CD4-positive, alpha-beta T cell treated with Interleukin-15 for 1 hour (primary cell): ENCODE results near the gene MUC13.

Source experiments
- DNase-seq: peaks from one replicate; pipeline ENCODE4 v3.0.0-alpha.2; 2020

MUC13 gene

GRCh38 chr3:124942613-124943012, 8.1 kb upstream of the MUC13 start:
- no peak for DNase-seq

DNA sequence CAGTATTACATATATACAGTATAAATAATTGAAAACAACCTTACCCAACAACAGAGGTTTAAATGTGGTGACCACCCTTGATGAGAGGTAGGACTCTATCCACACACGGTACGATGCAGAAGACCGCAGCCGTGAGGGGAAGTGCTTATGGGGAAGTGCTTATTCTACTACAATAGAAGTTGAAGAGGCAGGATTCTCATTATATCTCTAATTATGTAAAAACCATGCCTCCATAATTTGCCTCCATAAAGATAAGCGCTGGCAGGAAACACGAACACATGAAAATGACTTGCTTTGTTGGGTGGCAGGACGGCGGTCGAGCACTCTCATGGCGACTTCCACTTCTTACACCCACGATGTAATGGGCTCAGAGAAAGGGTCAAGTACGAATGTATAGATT, 7.2 kb upstream of the MUC13 start:
- DNase-seq, result no peak

DNA sequence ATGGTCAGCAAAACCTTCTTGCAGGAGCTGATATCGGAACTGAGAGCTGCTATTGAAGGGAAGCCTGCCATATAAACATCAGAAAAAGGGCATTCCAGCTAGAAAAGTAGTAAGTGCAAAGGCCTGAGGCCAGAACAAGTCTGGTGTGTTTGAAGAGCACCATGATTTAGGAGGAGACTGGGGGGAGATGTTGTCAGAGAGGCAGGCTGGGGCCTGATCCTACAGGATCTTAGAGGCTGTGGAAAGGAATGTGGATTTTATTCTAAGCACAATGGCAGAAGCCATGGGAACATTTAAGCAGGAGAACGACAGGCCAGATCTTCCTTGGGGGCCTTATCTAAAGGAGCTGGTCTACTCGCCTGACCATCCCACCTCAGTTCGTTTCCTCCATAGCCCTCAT, 5.1 kb upstream of the MUC13 start:
- no peak for DNase-seq

GRCh38 chr3:124938896-124939295, 4.3 kb upstream of the MUC13 start:
- no peak for DNase-seq

GRCh38 chr3:124937049-124937448, 2.5 kb upstream of the MUC13 start:
- no peak for DNase-seq

- DNase-seq, result no peak
These were observed 1.4 kb upstream of the MUC13 start for GRCh38 chr3:124935794-124936542.

GRCh38 chr3:124935264-124935663, 713 bp upstream of the MUC13 start:
- DNase-seq, result no peak

- peak; percentile 40 for DNase-seq
These were observed 6.0 kb downstream of the MUC13 start for GRCh38 chr3:124928333-124929202.

GRCh38 chr3:124927574-124928045, 6.9 kb downstream of the MUC13 start:
- no peak for DNase-seq

DNA sequence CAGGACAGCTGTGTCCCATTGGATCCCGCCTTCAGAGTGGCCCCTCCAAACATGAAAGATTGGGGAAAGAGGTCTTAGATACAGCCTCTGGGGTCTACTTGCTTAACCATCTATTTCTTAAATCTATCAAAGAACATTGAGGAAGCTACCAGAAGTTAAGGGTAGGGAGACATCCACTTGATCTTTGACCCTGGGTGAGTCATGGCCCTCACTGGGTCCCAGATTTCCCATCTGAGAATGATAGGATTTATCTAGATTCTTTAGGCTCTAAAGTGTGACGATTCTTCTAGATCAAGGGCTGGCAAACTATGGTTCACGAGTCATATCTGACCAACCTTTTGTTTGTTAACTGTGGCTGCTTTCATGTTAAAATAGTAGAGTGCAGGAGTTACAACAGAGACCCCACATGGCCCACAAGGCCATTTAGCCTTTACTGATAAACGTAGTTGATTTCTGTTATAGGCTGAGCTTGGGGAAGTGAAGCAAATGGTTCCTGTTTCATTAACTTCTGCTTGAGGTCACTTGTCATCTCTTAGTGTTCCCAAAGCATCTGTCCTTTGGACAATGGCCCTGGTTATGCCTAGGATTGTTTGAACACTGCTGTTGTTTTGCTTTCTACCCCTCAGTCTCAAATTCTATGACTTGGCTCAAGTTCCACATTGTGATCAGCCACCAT, 8.0 kb downstream of the MUC13 start:
- no peak for DNase-seq

- DNase-seq, result no peak
These were observed 9.8 kb downstream of the MUC13 start for GRCh38 chr3:124924741-124925140.

DNA sequence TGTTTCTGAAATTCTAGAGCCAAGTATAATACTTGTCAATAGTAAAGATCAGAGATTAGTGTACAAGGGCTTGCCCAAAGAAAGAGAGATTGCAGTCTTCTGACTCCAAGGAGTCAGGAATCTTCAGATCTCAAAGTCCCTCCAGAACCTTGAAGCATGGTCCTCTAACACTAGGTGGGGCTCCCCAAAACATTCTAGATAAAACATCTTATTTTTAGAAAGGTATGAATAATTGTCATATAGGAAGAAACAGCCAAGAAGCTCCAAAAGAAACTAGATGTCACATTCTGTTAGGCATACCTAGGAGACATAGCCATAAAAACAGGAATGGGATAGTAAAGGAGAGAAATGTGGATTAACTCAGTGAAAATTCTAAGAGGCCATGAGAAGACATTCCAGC, 10.7 kb downstream of the MUC13 start:
- no peak for DNase-seq

GRCh38 chr3:124920718-124921117, 13.8 kb downstream of the MUC13 start:
- no peak for DNase-seq

- DNase-seq, result no peak
These were observed 14.8 kb downstream of the MUC13 start for GRCh38 chr3:124919756-124920155.

GRCh38 chr3:124918524-124918923, 16.0 kb downstream of the MUC13 start:
- no peak for DNase-seq

- DNase-seq, result no peak
These were observed 17.6 kb downstream of the MUC13 start for GRCh38 chr3:124916837-124917409.

DNA sequence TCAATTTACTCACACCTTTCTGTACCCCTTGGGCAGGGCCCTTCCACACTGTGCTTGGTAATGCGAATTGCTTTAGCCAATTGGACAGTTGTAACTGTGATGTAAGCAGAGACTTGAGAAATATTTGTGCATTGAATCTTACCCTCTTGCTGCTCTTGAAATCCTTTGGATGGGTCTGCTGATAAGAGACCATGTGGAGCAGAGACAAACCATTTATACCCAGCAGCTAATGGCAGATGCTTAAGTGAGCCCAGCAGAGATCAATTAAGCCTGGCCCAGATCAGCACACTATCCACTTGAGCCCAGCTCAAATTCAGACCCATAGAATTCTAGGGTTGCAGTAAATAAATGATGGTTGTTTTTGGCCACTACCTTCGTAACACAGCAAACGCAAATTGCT, 19.3 kb downstream of the MUC13 start:
- no peak for DNase-seq

DNA sequence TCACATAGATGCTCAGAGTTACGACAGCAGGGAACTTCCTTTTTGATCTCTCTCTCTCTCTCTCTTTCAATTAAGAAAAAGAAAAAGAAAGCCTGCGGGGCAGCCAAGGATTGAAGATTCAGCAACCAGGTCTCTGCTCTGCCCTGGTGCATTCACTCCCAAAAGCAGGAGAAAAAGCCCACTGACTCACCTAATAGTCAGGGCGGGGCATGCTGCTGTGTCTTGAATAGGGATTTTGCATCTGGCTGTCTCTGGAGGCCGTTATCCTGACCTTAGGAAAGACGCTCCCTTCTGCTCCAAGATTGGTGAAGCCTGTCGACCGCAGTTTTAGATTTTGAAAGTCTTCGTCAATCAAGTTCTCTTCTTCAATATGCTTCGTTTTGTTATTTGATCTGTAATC, 26.6 kb downstream of the MUC13 start:
- no peak for DNase-seq

GRCh38 chr3:124904835-124905492, 29.6 kb downstream of the MUC13 start:
- DNase-seq, result no peak

DNA sequence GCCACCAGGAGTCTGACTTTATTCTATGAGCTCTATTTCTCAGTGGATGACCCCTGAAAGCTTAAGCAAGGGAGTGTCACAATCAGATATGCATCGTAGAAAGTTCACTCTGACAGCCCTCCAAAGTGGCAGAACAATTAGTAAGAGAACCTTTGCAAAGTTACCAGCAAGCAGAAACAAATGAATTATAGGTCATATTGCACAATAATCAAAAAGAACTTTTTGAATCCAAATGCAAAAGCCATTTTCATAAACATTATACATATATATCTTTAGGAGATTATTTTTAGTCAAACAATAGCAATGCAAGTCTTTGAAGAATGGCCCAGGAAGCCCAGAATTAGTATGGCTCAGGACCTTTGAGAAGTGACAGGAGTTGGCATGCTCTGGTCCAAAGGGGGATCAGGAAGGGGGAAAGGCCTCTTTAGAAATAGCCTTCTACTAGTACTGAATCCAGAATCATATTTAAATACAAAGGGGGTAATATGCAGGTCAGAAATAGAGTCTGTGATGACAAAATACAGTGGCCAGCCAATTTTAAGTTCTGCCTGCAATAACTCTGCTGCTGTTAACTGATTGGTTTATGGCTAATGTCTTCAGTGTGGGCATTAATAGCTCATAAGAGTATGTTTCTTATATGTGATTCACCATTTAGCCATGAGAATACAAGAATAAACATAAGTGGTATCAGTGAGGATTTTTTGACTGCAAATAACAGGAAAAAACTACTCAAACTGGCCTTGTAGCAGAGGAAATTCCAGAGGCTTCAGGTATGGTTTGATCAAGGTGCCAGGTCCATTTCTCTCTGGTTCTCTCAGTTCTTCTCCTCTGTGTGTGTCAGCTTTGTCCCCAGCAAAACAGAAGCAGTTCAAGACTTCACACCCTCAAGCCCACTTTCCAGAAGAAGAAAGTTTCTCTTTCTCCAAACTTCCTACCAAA, 30.4 kb downstream of the MUC13 start:
- no peak for DNase-seq

DNA sequence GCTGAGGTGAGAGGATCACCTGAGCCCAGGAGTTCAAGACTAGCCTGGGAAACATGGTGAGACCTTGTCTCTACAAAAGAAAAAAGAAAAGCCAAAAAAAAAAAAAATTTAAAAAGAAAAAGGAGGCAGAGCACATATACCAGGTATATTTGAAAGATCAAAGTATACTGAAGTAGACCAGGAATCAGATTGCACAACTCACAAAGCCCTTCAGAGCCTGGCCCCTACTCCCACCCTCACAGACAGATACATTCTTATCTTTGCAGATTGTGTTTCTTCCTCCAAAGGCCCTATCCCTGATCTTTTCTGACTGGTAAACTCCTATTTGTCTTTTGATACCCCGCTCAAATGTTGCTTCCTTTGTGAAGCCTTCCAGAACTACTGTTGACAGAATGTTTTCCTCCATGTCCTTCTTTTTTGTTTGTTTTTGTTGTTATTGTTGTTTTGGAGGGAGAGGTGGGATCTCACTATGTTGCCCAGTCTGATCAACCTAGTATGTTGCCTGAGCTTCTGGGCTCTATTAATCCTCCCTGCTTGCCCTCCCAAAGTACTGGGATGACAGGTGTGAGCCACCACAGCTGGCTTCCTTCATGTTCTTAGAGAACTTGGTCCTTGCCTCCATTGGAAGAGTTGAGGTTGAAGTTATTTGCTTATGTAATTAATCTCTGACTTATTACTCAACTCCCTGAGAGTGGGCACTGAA, 37.6 kb downstream of the MUC13 start:
- no peak for DNase-seq
